Nephron progenitor cell (in vitro differentiated cells): Measurements from ENCODE around the gene FAM72B.
"Not testable (repeated sequence)": the region's sequence is repeated elsewhere in the genome, so short reads cannot be mapped to it uniquely, and the experiment has no call there.

Experiments used
- DNase-seq: peaks from one replicate; pipeline ENCODE4 v3.0.0; 2021
- H3K27ac Mint-ChIP-seq: 2 replicates; pipeline ENCODE4 v1.8.0; 2021; ENCODE audit warnings: mild to moderate bottlenecking, moderate library complexity, mixed read lengths
- H3K27me3 Mint-ChIP-seq: 2 replicates; pipeline ENCODE4 v1.8.0; 2021; ENCODE audit warnings: mild to moderate bottlenecking, low read depth, mixed read lengths; ENCODE audit not compliant: poor library complexity
- H3K36me3 Mint-ChIP-seq: 2 replicates; pipeline ENCODE4 v1.8.0; 2021; ENCODE audit warnings: low read depth, mixed read lengths
- H3K4me1 Mint-ChIP-seq: 2 replicates; pipeline ENCODE4 v1.8.0; 2021; ENCODE audit warnings: mixed read lengths
- H3K4me3 Mint-ChIP-seq: 2 replicates; pipeline ENCODE4 v1.8.0; 2021; ENCODE audit warnings: mild to moderate bottlenecking, moderate library complexity, mixed read lengths
- H3K9me3 Mint-ChIP-seq: 2 replicates; pipeline ENCODE4 v1.8.0; 2021; ENCODE audit warnings: mild to moderate bottlenecking, moderate library complexity, mixed read lengths

FAM72B gene

DNA sequence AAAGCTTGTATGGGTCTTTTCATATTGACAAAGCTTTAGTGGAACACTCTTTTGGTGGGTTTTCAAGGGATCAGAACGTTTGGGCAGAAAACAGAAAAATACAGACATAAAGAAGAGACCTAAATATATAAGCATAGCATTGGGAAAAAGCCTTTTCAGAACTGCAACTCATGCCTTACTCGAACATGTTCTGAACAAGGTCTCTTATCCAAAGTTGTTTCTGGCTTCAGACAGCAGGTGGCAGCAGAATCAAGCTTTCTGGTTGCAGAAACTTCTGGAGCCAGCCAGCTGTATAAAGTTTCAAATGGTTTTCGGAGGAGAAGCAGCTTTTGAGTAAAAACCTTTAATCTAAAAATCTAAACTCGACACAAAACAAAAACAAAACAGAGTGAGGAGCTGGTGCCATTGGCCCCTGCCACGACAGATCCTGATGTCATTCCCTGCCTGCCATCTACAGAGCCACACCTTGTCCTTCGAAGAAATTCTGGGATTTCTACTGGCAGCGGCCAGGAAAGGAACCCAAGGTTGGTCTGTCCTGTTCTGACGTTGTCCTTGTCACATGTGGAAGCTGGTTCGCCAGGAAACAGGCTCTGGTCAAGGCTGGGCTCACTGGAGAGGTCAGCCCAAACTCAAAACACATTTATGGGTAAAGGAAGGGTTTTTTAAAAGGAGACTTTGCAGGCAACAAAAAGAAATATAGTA is 35.5 kb downstream of the FAM72B start:
- H3K27ac Mint-ChIP-seq, H3K36me3 Mint-ChIP-seq, H3K9me3 Mint-ChIP-seq, H3K4me1 Mint-ChIP-seq, DNase-seq, H3K27me3 Mint-ChIP-seq, H3K4me3 Mint-ChIP-seq: not testable (repeated sequence)

- not testable (repeated sequence) for H3K27ac Mint-ChIP-seq, H3K36me3 Mint-ChIP-seq, H3K27me3 Mint-ChIP-seq, H3K4me1 Mint-ChIP-seq, H3K9me3 Mint-ChIP-seq, DNase-seq, H3K4me3 Mint-ChIP-seq
Observed at GRCh38 chr1:121140393-121140792, 43.7 kb downstream of the FAM72B start.

- DNase-seq, H3K36me3 Mint-ChIP-seq, H3K27ac Mint-ChIP-seq, H3K4me1 Mint-ChIP-seq, H3K9me3 Mint-ChIP-seq, H3K4me3 Mint-ChIP-seq, H3K27me3 Mint-ChIP-seq: not testable (repeated sequence)
Observed at GRCh38 chr1:121131494-121131893, 52.6 kb downstream of the FAM72B start.

DNA sequence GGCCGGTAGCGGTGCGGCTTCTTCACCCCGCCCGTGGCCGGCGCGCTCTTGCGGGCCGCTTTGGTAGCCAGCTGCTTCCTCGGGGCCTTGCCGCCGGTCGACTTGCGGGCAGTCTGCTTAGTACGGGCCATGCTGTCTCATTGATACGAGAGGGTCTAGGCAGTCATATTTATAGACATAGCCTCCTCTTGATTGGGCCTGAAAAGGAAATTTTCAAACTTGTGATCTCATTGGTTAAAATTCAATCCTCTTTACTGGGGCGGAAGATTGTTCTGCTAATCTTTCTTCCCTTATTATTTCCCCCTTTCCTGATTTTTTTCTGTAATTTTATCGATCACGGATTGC is 65.7 kb downstream of the FAM72B start:
- H3K4me1 Mint-ChIP-seq, H3K4me3 Mint-ChIP-seq, DNase-seq, H3K9me3 Mint-ChIP-seq, H3K36me3 Mint-ChIP-seq, H3K27me3 Mint-ChIP-seq, H3K27ac Mint-ChIP-seq: not testable (repeated sequence)
